ENCODE measurements around the gene CASS4.

Gene CASS4

GRCh38 chr20:56429502-56429901, 17.4 kb downstream of the CASS4 start:
- no peak for TF ChIP-seq ZFX (IDR thresholded peaks at IDR 0.05)
- no peak for TF ChIP-seq CTCF (conservative IDR thresholded peaks at IDR 0.05)
- no peak overlapping the region for H3K27ac ChIP-seq

GRCh38 chr20:56429941-56430340, 17.9 kb downstream of the CASS4 start:
- no peak overlapping the region for H3K27ac ChIP-seq
- TF ChIP-seq CTCF (conservative IDR thresholded peaks at IDR 0.05) (no peak), ZFX (IDR thresholded peaks at IDR 0.05) (no peak)

DNA sequence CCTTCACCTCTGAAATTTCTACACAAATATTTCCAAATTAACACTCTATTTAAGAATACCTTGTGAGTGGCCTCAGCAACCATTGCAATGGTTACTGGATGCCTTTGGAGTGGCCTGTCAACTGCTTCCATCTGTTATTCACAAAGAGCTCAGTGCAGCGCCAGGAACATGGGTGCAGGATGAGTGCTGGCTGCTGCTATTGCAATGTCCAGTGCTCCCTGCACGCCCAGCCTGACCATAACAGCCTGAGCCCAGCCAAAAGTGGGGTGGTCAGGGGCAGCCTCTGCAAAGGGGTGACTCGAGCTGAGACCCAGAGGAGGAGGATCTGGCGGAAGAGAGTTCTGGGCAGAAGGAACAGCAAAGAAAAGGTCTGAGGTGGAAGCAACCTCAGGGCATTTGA, 18.4 kb downstream of the CASS4 start:
- TF ChIP-seq CTCF (conservative IDR thresholded peaks at IDR 0.05) (no peak), ZFX (IDR thresholded peaks at IDR 0.05) (no peak)
- no peak overlapping the region for H3K27ac ChIP-seq

DNA sequence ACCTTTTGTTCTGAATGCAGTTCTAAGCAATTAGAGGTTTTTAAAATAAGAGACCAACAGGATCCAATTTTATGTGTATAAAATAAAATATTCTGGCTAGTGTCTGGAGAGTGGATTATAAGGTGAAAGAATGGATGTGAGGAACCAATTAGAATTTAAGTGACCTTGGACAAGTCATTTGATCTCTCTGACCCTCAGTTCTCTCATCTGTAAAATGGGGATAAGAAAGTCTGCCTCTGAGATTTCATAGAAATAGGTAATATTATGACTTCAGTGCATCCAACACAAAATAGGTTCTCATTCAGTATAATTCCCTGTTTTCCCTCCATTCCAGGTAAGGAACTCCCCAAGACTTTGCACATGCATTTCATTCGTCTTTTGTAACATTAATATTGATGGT, 18.9 kb downstream of the CASS4 start:
- TF ChIP-seq CTCF (conservative IDR thresholded peaks at IDR 0.05) (no peak), ZFX (IDR thresholded peaks at IDR 0.05) (no peak)
- H3K27ac ChIP-seq: no peak overlapping the region

- H3K27ac ChIP-seq: no peak overlapping the region
- TF ChIP-seq CTCF (conservative IDR thresholded peaks at IDR 0.05): no peak
- no peak for TF ChIP-seq ZFX (IDR thresholded peaks at IDR 0.05)
Measured at GRCh38 chr20:56431471-56431870, 19.4 kb downstream of the CASS4 start.

DNA sequence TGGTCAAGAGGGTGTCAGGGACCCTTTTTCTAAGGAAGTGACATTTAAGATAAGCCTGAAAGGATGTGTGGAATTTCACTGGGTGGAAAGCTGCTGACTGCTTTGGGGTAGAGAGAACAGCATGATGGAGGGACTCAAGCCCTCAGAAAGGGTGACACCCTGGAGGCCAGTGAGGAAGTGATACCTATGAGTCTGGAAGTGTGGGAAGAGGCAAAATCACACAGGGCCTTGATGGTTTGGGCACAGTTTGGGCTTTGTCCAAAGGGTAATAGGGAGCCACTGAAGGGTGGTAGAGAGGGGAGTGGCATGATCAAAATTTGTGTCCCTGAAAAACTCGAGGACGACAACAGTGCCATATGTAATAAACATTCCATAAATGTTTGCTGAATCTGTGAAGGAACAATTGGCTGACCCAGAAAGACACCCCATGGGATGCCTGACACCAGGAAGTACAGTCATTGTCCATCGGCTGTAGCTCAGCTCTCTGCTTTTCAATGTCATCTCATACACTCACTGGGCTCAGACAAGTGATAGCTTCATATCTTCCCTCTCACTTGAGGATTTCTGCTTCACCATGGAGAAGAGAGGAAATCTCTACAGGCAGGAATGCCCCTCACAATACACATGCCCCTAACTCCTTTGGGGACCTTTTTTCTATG, 21.3 kb downstream of the CASS4 start:
- TF ChIP-seq CTCF (conservative IDR thresholded peaks at IDR 0.05) (no peak), ZFX (IDR thresholded peaks at IDR 0.05) (no peak)
- no peak overlapping the region for H3K27ac ChIP-seq

GRCh38 chr20:56433880-56434255, 21.8 kb downstream of the CASS4 start:
- H3K27ac ChIP-seq: no peak overlapping the region
- TF ChIP-seq CTCF (conservative IDR thresholded peaks at IDR 0.05) (no peak), ZFX (IDR thresholded peaks at IDR 0.05) (no peak)

Data from C4-2B (cell line).